ENCODE data around the gene DAB2IP.

DNA sequence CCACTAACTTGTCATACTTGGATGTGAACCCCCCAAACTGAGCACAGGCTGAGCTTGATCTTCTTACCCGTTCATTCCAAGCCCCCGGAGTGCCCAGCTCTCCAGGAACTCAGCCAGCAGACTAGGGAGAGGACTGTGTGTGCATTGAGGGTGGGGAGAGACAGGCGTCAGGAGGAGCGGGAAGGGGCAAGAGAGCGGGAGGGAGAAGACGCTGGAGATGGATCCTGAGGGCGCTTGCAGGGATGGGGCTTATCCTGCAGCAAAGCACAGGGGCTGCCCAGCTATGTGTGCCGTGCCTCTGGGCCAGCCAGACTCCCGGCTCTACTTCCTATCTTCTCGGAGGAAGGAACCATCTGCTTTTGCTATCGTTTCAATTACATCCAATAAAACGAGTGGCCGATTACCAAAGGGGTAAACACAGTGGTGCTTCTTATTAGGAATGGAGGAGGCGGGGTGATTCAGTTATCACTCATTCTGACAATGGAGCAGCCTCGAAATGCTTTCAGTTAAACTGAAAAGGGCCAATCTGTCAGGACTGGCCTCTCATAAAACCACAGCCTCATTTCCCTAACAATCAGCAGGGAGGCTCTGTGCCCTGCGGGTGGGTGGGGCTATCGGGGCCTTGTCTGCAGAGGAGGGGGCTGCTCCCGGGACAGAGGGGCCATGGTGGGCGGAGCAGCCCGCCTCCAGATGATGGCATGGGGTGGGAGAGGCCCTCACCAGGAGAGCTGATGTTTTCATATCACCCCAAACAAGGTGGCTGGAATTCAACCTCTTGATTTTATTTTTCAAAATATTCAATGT, 168.2 kb downstream of the DAB2IP start:
- TF ChIP-seq, protein P1, sequence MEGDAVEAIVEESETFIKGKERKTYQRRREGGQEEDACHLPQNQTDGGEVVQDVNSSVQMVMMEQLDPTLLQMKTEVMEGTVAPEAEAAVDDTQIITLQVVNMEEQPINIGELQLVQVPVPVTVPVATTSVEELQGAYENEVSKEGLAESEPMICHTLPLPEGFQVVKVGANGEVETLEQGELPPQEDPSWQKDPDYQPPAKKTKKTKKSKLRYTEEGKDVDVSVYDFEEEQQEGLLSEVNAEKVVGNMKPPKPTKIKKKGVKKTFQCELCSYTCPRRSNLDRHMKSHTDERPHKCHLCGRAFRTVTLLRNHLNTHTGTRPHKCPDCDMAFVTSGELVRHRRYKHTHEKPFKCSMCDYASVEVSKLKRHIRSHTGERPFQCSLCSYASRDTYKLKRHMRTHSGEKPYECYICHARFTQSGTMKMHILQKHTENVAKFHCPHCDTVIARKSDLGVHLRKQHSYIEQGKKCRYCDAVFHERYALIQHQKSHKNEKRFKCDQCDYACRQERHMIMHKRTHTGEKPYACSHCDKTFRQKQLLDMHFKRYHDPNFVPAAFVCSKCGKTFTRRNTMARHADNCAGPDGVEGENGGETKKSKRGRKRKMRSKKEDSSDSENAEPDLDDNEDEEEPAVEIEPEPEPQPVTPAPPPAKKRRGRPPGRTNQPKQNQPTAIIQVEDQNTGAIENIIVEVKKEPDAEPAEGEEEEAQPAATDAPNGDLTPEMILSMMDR (IDR thresholded peaks at IDR 0.05; ENCODE audit: insufficient read depth, low read depth, low read length) = no peak
- TF ChIP-seq EZH2 (IDR thresholded peaks at IDR 0.05; ENCODE audit: insufficient read depth, low read length) = no peak
